GM18502 (cell line): ENCODE measurements around the gene EFTUD2.
"Not testable (repeated sequence)": the region's sequence is repeated elsewhere in the genome, so short reads cannot be mapped to it uniquely, and the experiment has no call there.

Experiments
- ATAC-seq: cut with Tn5 transposase; IDR thresholded peaks from one replicate; pipeline ENCODE4 v1.9.1; 2021; ENCODE audit warnings: mild to moderate bottlenecking; ENCODE audit not compliant: unreplicated experiment, poor library complexity

The EFTUD2 gene

GRCh38 chr17:44826123-44826790 is 73.0 kb downstream of the EFTUD2 start:
- ATAC-seq = no peak

GRCh38 chr17:44825236-44825635 is 74.0 kb downstream of the EFTUD2 start:
- not testable (repeated sequence) for ATAC-seq

- no peak for ATAC-seq
Measured at GRCh38 chr17:44820631-44821212, 78.5 kb downstream of the EFTUD2 start.

GRCh38 chr17:44818508-44818907 is 80.7 kb downstream of the EFTUD2 start:
- ATAC-seq = not testable (repeated sequence)

- no peak for ATAC-seq
Measured at GRCh38 chr17:44812263-44812662, 87.0 kb downstream of the EFTUD2 start.

- not testable (repeated sequence) for ATAC-seq
Measured at GRCh38 chr17:44808656-44809388, 90.4 kb downstream of the EFTUD2 start.

- ATAC-seq = no peak
Measured at GRCh38 chr17:44808156-44808555, 91.1 kb downstream of the EFTUD2 start.

- ATAC-seq = no peak
Measured at GRCh38 chr17:44807817-44808155, 91.5 kb downstream of the EFTUD2 start.

- no peak for ATAC-seq
Measured at GRCh38 chr17:44807093-44807816, 92.0 kb downstream of the EFTUD2 start.

- ATAC-seq = no peak
Measured at GRCh38 chr17:44804302-44805089, 94.7 kb downstream of the EFTUD2 start.

GRCh38 chr17:44801880-44802279 is 97.4 kb downstream of the EFTUD2 start:
- no peak for ATAC-seq
